WTC11 (cell line): Measurements from ENCODE around the gene ITGB3. TPM values are rescaled to one million over a fixed set of nuclear protein-coding genes. Genes with fewer than 3 reads are reported as not detected.

Source experiments
- ATAC-seq: fragments of 200-7000 bp; cut with Tn5 transposase; 2 replicates; pipeline ENCODE4 v1.10.0; 2021; ENCODE audit warnings: mild to moderate bottlenecking, moderate library complexity
- CTCF ChIA-PET: fragments of 300-600 bp; sonication (Branson Sonifier 250); formaldehyde crosslinking; loops from one replicate; lab custom pipeline; 2021; ENCODE audit warnings: antibody characterized with exemption; lab: Charles Lee
- POLR2A ChIA-PET: fragments of 350-600 bp; sonication (Branson Sonifier 250); formaldehyde crosslinking; loops from one replicate; lab custom pipeline; 2021; ENCODE audit warnings: antibody characterized with exemption; lab: Charles Lee
- DNase-seq: peaks from one replicate; pipeline ENCODE4 v3.0.0; 2021; ENCODE audit warnings: low spot score
- H3K27ac Mint-ChIP-seq: 2 replicates; pipeline ENCODE4 v1.8.0; 2021; ENCODE audit warnings: mixed read lengths
- H3K27me3 Mint-ChIP-seq: 2 replicates; pipeline ENCODE4 v1.8.0; 2021; ENCODE audit warnings: low read depth, mild to moderate bottlenecking, moderate library complexity, mixed read lengths
- H3K36me3 Mint-ChIP-seq: 2 replicates; pipeline ENCODE4 v1.8.0; 2021; ENCODE audit warnings: mixed read lengths
- H3K4me1 Mint-ChIP-seq: 2 replicates; pipeline ENCODE4 v1.8.0; 2022; ENCODE audit warnings: mixed read lengths
- H3K4me3 Mint-ChIP-seq: 2 replicates; pipeline ENCODE4 v1.8.0; 2021; ENCODE audit warnings: mild to moderate bottlenecking, moderate library complexity, mixed read lengths
- H3K9me3 Mint-ChIP-seq: 2 replicates; pipeline ENCODE4 v1.8.0; 2021; ENCODE audit warnings: mixed read lengths
- AR ChIP-seq: fragments of 250-450 bp; sonication (Bioruptor Pico); IDR thresholded peaks from 2 replicates; pipeline ENCODE4 v1.9.0; 2021; ENCODE audit warnings: mild to moderate bottlenecking
- CREB1 ChIP-seq: sonication (generic); formaldehyde crosslinking; IDR thresholded peaks from 2 replicates; pipeline ENCODE4 v1.8.0; 2023; ENCODE audit warnings: mild to moderate bottlenecking, missing genetic modification reagents
- E2F5 ChIP-seq: sonication (generic); formaldehyde crosslinking; IDR thresholded peaks from 2 replicates; pipeline ENCODE4 v1.8.1; 2022; ENCODE audit warnings: mild to moderate bottlenecking, moderate library complexity, missing genetic modification reagents
- EMX1 ChIP-seq: fragments of 250-450 bp; sonication (Bioruptor Pico); IDR thresholded peaks from 2 replicates; pipeline ENCODE4 v1.8.0; 2021; ENCODE audit warnings: mild to moderate bottlenecking
- GABPB1 ChIP-seq: sonication (generic); formaldehyde crosslinking; IDR thresholded peaks from 2 replicates; pipeline ENCODE4 v1.8.1; 2023; ENCODE audit warnings: mild to moderate bottlenecking, missing genetic modification reagents
- JAZF1 ChIP-seq: fragments of 250-450 bp; sonication (Bioruptor Pico); IDR thresholded peaks from 2 replicates; pipeline ENCODE4 v1.9.0; 2021; ENCODE audit warnings: moderate library complexity, mild to moderate bottlenecking, inconsistent platforms
- JUN ChIP-seq: sonication (generic); formaldehyde crosslinking; IDR thresholded peaks from 2 replicates; pipeline ENCODE4 v1.8.0; 2023; ENCODE audit warnings: mild to moderate bottlenecking, missing genetic modification reagents
- PREB ChIP-seq: sonication (generic); formaldehyde crosslinking; IDR thresholded peaks from 2 replicates; pipeline ENCODE4 v1.8.1; 2022; ENCODE audit warnings: mild to moderate bottlenecking, missing genetic modification reagents, moderate library complexity, borderline replicate concordance
- RORB ChIP-seq: fragments of 250-450 bp; sonication (Bioruptor Pico); IDR thresholded peaks from 2 replicates; pipeline ENCODE4 v1.9.0; 2021; ENCODE audit warnings: mild to moderate bottlenecking
- STAT6 ChIP-seq: sonication (generic); formaldehyde crosslinking; conservative IDR thresholded peaks from 2 replicates; pipeline ENCODE4 v1.8.1; 2023; ENCODE audit warnings: mild to moderate bottlenecking, low read depth, missing genetic modification reagents, moderate library complexity
- TP53 ChIP-seq: sonication (generic); formaldehyde crosslinking; IDR thresholded peaks from 2 replicates; pipeline ENCODE4 v1.8.1; 2023; ENCODE audit warnings: mild to moderate bottlenecking, missing genetic modification reagents
- ZNF121 ChIP-seq: sonication (generic); formaldehyde crosslinking; IDR thresholded peaks from 2 replicates; pipeline ENCODE4 v1.8.0; 2023; ENCODE audit warnings: missing genetic modification reagents
- ZNF232 ChIP-seq: sonication (generic); formaldehyde crosslinking; IDR thresholded peaks from 2 replicates; pipeline ENCODE4 v1.8.0; 2022; ENCODE audit warnings: mild to moderate bottlenecking, missing genetic modification reagents
- ZNF671 ChIP-seq: fragments of 250-450 bp; sonication (Bioruptor Pico); IDR thresholded peaks from 2 replicates; pipeline ENCODE4 v1.8.0; 2021; ENCODE audit warnings: mild to moderate bottlenecking
- total RNA-seq: library from RNA; stranded (reverse); gene quantifications from 3 replicates; pipeline ENCODE4 v1.2.3, GENCODE V29; 2021
- TF ChIP-seq, protein P1 (sequence below): sonication (generic); formaldehyde crosslinking; IDR thresholded peaks from 2 replicates; pipeline ENCODE4 v1.8.1; 2023; ENCODE audit warnings: mild to moderate bottlenecking, missing genetic modification reagents, moderate library complexity
- TF ChIP-seq, protein P2 (sequence below): sonication (generic); formaldehyde crosslinking; IDR thresholded peaks from 2 replicates; pipeline ENCODE4 v1.8.1; 2023; ENCODE audit warnings: mild to moderate bottlenecking, missing genetic modification reagents, borderline replicate concordance

ITGB3 gene
- total RNA-seq, 1 experiment from 2014 or later = 0.04 TPM

DNA sequence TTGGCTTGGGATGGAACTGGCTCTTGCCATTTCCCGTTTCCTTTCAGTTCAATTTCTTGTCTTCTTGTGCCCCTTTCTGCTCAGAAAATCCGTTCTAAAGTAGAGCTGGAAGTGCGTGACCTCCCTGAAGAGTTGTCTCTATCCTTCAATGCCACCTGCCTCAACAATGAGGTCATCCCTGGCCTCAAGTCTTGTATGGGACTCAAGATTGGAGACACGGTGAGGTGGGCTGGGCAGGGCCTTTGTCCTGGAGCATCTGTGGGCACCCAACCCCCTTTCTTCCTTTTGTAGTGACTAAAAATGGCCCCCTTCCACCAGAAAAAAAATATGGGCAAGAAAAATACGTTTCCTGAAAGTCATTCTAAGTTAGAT lies 37.2 kb downstream of the ITGB3 start:
- POLR2A ChIA-PET = no interaction called here
- Mint-ChIP-seq H3K27me3 (peaks cover 32% of the 10 kb centered on the region), H3K9me3 (peaks cover 3% of the 10 kb centered on the region; the same call in 1 of the 2 replicates), H3K36me3 (no peaks in the 10 kb centered on the region), H3K4me1 (peaks cover 14% of the 10 kb centered on the region), H3K4me3 (no peak overlapping the region), H3K27ac (no peak overlapping the region)
- TF ChIP-seq STAT6 (CRISPR knock-in tag) = no peak
- TF ChIP-seq RORB (CRISPR knock-in tag) = no peak
- TF ChIP-seq JUN = no peak
- ATAC-seq (no peak), DNase-seq (no peak)
- CTCF ChIA-PET = interaction anchor here (0.5 to 1.3 kb wide), 2 partner anchors 10 to 25 kb away, joined by 3 read pairs; no protein-coding TSS in a partner anchor

GRCh38 chr17:47291242-47291873 lies 37.7 kb downstream of the ITGB3 start:
- CTCF ChIA-PET = interaction anchor here (1.3 kb wide), 1 partner anchor 11 kb away, joined by 3 read pairs; no protein-coding TSS in a partner anchor
- Mint-ChIP-seq H3K4me1 (peaks cover 14% of the 10 kb centered on the region), H3K27me3 (peaks cover 29% of the 10 kb centered on the region), H3K9me3 (peaks cover 3% of the 10 kb centered on the region; the same call in 1 of the 2 replicates), H3K27ac (no peak overlapping the region), H3K36me3 (no peaks in the 10 kb centered on the region), H3K4me3 (no peak overlapping the region)
- no peak for DNase-seq
- TF ChIP-seq CREB1 (CRISPR knock-in tag) = no peak
- no peak for TF ChIP-seq STAT6 (CRISPR knock-in tag)
- TF ChIP-seq GABPB1 (CRISPR knock-in tag) = peak; percentile 50; the same call in 1 of the 2 replicates
- POLR2A ChIA-PET = no interaction called here
- no peak for ATAC-seq

DNA sequence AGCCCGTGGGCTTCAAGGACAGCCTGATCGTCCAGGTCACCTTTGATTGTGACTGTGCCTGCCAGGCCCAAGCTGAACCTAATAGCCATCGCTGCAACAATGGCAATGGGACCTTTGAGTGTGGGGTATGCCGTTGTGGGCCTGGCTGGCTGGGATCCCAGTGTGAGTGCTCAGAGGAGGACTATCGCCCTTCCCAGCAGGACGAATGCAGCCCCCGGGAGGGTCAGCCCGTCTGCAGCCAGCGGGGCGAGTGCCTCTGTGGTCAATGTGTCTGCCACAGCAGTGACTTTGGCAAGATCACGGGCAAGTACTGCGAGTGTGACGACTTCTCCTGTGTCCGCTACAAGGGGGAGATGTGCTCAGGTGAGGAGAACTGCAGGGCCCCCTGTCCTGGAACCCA lies 38.6 kb downstream of the ITGB3 start:
- peaks cover 14% of the 10 kb centered on the region for H3K4me1 Mint-ChIP-seq
- H3K27ac Mint-ChIP-seq = no peak overlapping the region
- CTCF ChIA-PET = no interaction called here
- H3K27me3 Mint-ChIP-seq = peaks cover 27% of the 10 kb centered on the region
- no peak overlapping the region for H3K4me3 Mint-ChIP-seq
- H3K36me3 Mint-ChIP-seq = no peaks in the 10 kb centered on the region
- H3K9me3 Mint-ChIP-seq = peaks cover 3% of the 10 kb centered on the region; the same call in 1 of the 2 replicates
- no peak for DNase-seq
- POLR2A ChIA-PET = no interaction called here
- ATAC-seq = no peak
- TF ChIP-seq AR = no peak
- TF ChIP-seq E2F5 = no peak
- no peak for TF ChIP-seq GABPB1 (CRISPR knock-in tag)
- no peak for TF ChIP-seq TP53 (CRISPR knock-in tag)
- no peak for TF ChIP-seq JAZF1 (CRISPR knock-in tag)
- TF ChIP-seq PREB (CRISPR knock-in tag) = no peak
- no peak for TF ChIP-seq ZNF121 (CRISPR knock-in tag)
- TF ChIP-seq, protein P1, sequence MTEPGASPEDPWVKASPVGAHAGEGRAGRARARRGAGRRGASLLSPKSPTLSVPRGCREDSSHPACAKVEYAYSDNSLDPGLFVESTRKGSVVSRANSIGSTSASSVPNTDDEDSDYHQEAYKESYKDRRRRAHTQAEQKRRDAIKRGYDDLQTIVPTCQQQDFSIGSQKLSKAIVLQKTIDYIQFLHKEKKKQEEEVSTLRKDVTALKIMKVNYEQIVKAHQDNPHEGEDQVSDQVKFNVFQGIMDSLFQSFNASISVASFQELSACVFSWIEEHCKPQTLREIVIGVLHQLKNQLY (CRISPR knock-in tag) = no peak
- TF ChIP-seq ZNF232 (CRISPR knock-in tag) = no peak
- TF ChIP-seq ZNF671 (CRISPR knock-in tag) = no peak
- TF ChIP-seq, protein P2, sequence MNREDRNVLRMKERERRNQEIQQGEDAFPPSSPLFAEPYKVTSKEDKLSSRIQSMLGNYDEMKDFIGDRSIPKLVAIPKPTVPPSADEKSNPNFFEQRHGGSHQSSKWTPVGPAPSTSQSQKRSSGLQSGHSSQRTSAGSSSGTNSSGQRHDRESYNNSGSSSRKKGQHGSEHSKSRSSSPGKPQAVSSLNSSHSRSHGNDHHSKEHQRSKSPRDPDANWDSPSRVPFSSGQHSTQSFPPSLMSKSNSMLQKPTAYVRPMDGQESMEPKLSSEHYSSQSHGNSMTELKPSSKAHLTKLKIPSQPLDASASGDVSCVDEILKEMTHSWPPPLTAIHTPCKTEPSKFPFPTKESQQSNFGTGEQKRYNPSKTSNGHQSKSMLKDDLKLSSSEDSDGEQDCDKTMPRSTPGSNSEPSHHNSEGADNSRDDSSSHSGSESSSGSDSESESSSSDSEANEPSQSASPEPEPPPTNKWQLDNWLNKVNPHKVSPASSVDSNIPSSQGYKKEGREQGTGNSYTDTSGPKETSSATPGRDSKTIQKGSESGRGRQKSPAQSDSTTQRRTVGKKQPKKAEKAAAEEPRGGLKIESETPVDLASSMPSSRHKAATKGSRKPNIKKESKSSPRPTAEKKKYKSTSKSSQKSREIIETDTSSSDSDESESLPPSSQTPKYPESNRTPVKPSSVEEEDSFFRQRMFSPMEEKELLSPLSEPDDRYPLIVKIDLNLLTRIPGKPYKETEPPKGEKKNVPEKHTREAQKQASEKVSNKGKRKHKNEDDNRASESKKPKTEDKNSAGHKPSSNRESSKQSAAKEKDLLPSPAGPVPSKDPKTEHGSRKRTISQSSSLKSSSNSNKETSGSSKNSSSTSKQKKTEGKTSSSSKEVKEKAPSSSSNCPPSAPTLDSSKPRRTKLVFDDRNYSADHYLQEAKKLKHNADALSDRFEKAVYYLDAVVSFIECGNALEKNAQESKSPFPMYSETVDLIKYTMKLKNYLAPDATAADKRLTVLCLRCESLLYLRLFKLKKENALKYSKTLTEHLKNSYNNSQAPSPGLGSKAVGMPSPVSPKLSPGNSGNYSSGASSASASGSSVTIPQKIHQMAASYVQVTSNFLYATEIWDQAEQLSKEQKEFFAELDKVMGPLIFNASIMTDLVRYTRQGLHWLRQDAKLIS (CRISPR knock-in tag) = no peak
- TF ChIP-seq EMX1 (CRISPR knock-in tag) = no peak
